HG02981 (cell line): Measurements from ENCODE around the gene AGAP4.
"Not testable (repeated sequence)": the region's sequence is repeated elsewhere in the genome, so short reads cannot be mapped to it uniquely, and the experiment has no call there.

ENCODE experiments used
- ATAC-seq: cut with Tn5 transposase; IDR thresholded peaks from one replicate; pipeline ENCODE4 v1.9.1; 2021; ENCODE audit warnings: mild to moderate bottlenecking, moderate library complexity; ENCODE audit not compliant: unreplicated experiment

Gene AGAP4

GRCh38 chr10:45847400-45847799 lies at the start of gene AGAP4:
AGAP4 (minus strand) TSS chr10:45847500; CDS start chr10:45847347, 153 bp downstream.
- not testable (repeated sequence) for ATAC-seq

GRCh38 chr10:45890721-45891120 lies 43.4 kb upstream of the AGAP4 start:
- ATAC-seq: not testable (repeated sequence)

GRCh38 chr10:45889539-45890230 lies 42.4 kb upstream of the AGAP4 start:
- not testable (repeated sequence) for ATAC-seq

GRCh38 chr10:45882880-45883279 lies 35.6 kb upstream of the AGAP4 start:
- ATAC-seq: not testable (repeated sequence)

- not testable (repeated sequence) for ATAC-seq
Observed at GRCh38 chr10:45865404-45865803, 18.1 kb upstream of the AGAP4 start.

GRCh38 chr10:45864264-45864663 lies 17.0 kb upstream of the AGAP4 start:
- not testable (repeated sequence) for ATAC-seq

- not testable (repeated sequence) for ATAC-seq
Observed at GRCh38 chr10:45863632-45864031, 16.3 kb upstream of the AGAP4 start.

- not testable (repeated sequence) for ATAC-seq
Observed at GRCh38 chr10:45857931-45858330, 10.6 kb upstream of the AGAP4 start.

- not testable (repeated sequence) for ATAC-seq
Observed at GRCh38 chr10:45848467-45848866, 1.2 kb upstream of the AGAP4 start.

- ATAC-seq: not testable (repeated sequence)
Observed at GRCh38 chr10:45822918-45823317, 24.4 kb downstream of the AGAP4 start.

- not testable (repeated sequence) for ATAC-seq
Observed at GRCh38 chr10:45820107-45820830, 27.0 kb downstream of the AGAP4 start.

GRCh38 chr10:45819552-45819951 lies 27.7 kb downstream of the AGAP4 start:
- no peak for ATAC-seq

- no peak for ATAC-seq
Observed at GRCh38 chr10:45817912-45818311, 29.4 kb downstream of the AGAP4 start.

GRCh38 chr10:45817130-45817859 lies 30.0 kb downstream of the AGAP4 start:
- ATAC-seq: no peak

GRCh38 chr10:45814146-45814545 lies 33.2 kb downstream of the AGAP4 start:
- not testable (repeated sequence) for ATAC-seq

- not testable (repeated sequence) for ATAC-seq
Observed at GRCh38 chr10:45812959-45813358, 34.3 kb downstream of the AGAP4 start.

GRCh38 chr10:45811075-45811474 lies 36.2 kb downstream of the AGAP4 start:
- no peak for ATAC-seq

- ATAC-seq: no peak
Observed at GRCh38 chr10:45809837-45810236, 37.5 kb downstream of the AGAP4 start.

GRCh38 chr10:45804996-45805395 lies 42.3 kb downstream of the AGAP4 start:
- not testable (repeated sequence) for ATAC-seq

GRCh38 chr10:45803060-45804010 lies 44.0 kb downstream of the AGAP4 start:
- ATAC-seq: not testable (repeated sequence)
